Trophoblast cell (in vitro differentiated cells and primary cell): ENCODE measurements around the gene PLXDC2.

Source experiments
- DNase-seq, 2 donors: peaks; one replicate each; pipeline ENCODE4 v3.0.0-alpha.2; 2016
- H2AFZ ChIP-seq: 2 replicates; pipeline ENCODE4 v1.6.1; 2013; ENCODE audit warnings: low read length, moderate library complexity, mild to moderate bottlenecking; ENCODE audit not compliant: insufficient read depth, poor library complexity
- H2AK5ac ChIP-seq: 2 replicates; pipeline ENCODE4 v1.6.1; 2013; ENCODE audit warnings: mild to moderate bottlenecking, low read length
- H2BK120ac ChIP-seq: 2 replicates; pipeline ENCODE4 v1.6.1; 2013; ENCODE audit warnings: low read length, mild to moderate bottlenecking, moderate library complexity; ENCODE audit not compliant: insufficient read depth, poor library complexity
- H2BK12ac ChIP-seq: 2 replicates; pipeline ENCODE4 v1.6.1; 2013; ENCODE audit warnings: mild to moderate bottlenecking, low read length, moderate library complexity
- H2BK5ac ChIP-seq: 2 replicates; pipeline ENCODE4 v1.6.1; 2013; ENCODE audit warnings: low read length, low read depth, moderate library complexity, mild to moderate bottlenecking; ENCODE audit not compliant: poor library complexity
- H3K14ac ChIP-seq: 2 replicates; pipeline ENCODE4 v1.6.1; 2013; ENCODE audit warnings: mild to moderate bottlenecking, low read length
- H3K18ac ChIP-seq: 2 replicates; pipeline ENCODE4 v1.6.1; 2013; ENCODE audit warnings: mild to moderate bottlenecking, low read length
- H3K23ac ChIP-seq: 2 replicates; pipeline ENCODE4 v1.6.1; 2013; ENCODE audit warnings: low read length
- H3K27ac ChIP-seq: 2 replicates; pipeline ENCODE4 v1.5.1; 2013; ENCODE audit warnings: low read depth, mild to moderate bottlenecking, inconsistent platforms, low read length, moderate library complexity
- H3K27me3 ChIP-seq: 2 replicates; pipeline ENCODE4 v1.6.1; 2013; ENCODE audit warnings: inconsistent platforms, mild to moderate bottlenecking, low read length, moderate library complexity; ENCODE audit not compliant: insufficient read depth
- H3K36me3 ChIP-seq, 2 experiments: 1 replicate in 1 of 2; 2 replicates in 1 of 2; pipeline ENCODE4 v1.6.1; 2013; ENCODE audit warnings: low read length in 2 of 2, mild to moderate bottlenecking in 2 of 2, moderate library complexity in 1 of 2; ENCODE audit not compliant: insufficient read depth in 2 of 2, control insufficient read depth in 1 of 2
- H3K4ac ChIP-seq: 2 replicates; pipeline ENCODE4 v1.6.1; 2013; ENCODE audit warnings: low read depth, mild to moderate bottlenecking, low read length, moderate library complexity
- H3K4me1 ChIP-seq, 2 experiments: 1 replicate in 1 of 2; 2 replicates in 1 of 2; pipeline ENCODE4 v1.6.1; 2013; ENCODE audit warnings: low read length in 2 of 2, mild to moderate bottlenecking in 2 of 2, moderate library complexity in 1 of 2; ENCODE audit not compliant: insufficient read depth in 2 of 2, control insufficient read depth in 1 of 2
- H3K4me2 ChIP-seq: 2 replicates; pipeline ENCODE4 v1.6.1; 2013; ENCODE audit warnings: inconsistent platforms, mild to moderate bottlenecking, low read length, moderate library complexity
- H3K4me3 ChIP-seq: 2 replicates; pipeline ENCODE4 v1.5.1; 2013; ENCODE audit warnings: mild to moderate bottlenecking, low read depth, low read length, inconsistent platforms
- H3K79me1 ChIP-seq: one replicate; pipeline ENCODE4 v1.6.1; 2013; ENCODE audit warnings: low read length
- H3K79me2 ChIP-seq: 2 replicates; pipeline ENCODE4 v1.6.1; 2013; ENCODE audit warnings: low read length, mild to moderate bottlenecking; ENCODE audit not compliant: control insufficient read depth, insufficient read depth, poor library complexity
- H3K9ac ChIP-seq: 2 replicates; pipeline ENCODE4 v1.6.1; 2013; ENCODE audit warnings: mild to moderate bottlenecking, low read length
- H3K9me3 ChIP-seq: 2 replicates; pipeline ENCODE4 v1.6.1; 2013; ENCODE audit warnings: low read depth, mild to moderate bottlenecking, control low read depth, inconsistent platforms, low read length; ENCODE audit not compliant: insufficient read depth
- H4K12ac ChIP-seq: 2 replicates; pipeline ENCODE4 v1.6.1; 2013; ENCODE audit warnings: low read depth, mild to moderate bottlenecking, low read length, moderate library complexity
- H4K8ac ChIP-seq: 2 replicates; pipeline ENCODE4 v1.6.1; 2013; ENCODE audit warnings: low read depth, mild to moderate bottlenecking, low read length, moderate library complexity
- H4K91ac ChIP-seq: one replicate; pipeline ENCODE4 v1.6.1; 2013; ENCODE audit warnings: low read depth, mild to moderate bottlenecking, low read length, moderate library complexity
- WGBS: extraction: QIAGEN DNeasy Blood & Tissue Kit; methylation state at CpG from one replicate; pipeline ENCODE4 v1.1.7; 2013; ENCODE audit warnings: missing lambda C conversion rate; ENCODE audit not compliant: insufficient read length, insufficient coverage; ENCODE audit errors: extremely low coverage; 5-methylcytosine and 5-hydroxymethylcytosine counted together

PLXDC2 gene

DNA sequence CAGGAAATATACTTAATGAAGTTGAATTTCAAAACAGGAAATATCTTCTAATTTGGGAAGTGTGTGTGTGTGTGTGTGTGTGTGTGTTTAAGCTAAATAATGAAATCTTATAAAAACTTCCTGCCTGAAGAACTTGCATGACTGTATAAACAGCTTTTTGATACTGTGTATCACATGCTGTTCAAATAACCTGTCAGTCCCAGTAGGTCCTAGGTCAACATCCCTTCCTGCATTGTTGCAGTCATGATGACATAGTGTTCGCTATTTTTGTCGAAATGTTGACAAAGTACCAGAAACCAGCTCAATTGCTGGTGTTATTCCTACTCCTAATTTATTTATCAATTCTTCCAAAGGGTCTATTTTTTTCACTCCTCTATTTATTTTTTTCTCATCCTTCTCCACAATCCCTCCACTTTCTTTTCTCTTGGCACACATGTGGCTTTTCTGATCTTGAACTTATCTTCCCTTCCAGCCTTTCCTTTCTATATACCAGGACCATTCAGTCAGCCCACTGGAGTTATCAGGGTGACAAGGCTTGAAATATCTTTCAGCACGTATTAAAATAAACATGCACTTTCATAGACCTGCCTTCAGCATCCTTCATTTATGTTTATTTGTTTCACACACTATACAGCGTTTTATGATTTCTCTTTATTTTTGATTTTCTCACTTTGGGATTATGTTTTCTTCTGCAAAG, 115.8 kb downstream of the PLXDC2 start:
- Histone ChIP-seq H4K91ac (no peak overlapping the region), H3K4me2 (no peak overlapping the region), H4K8ac (no peak overlapping the region), H3K4me1 (no peaks in the 10 kb centered on the region), H3K18ac (no peak overlapping the region), H3K9me3 (no peaks in the 10 kb centered on the region), H2BK5ac (no peak overlapping the region), H2BK12ac (no peak overlapping the region), H2AK5ac (no peak overlapping the region), H3K36me3 (no peaks in the 10 kb centered on the region), H3K79me1 (no peaks in the 10 kb centered on the region), H3K14ac (no peak overlapping the region), H3K9ac (no peak overlapping the region), H3K4me3 (no peak overlapping the region), H4K12ac (no peak overlapping the region), H2AFZ (no peak overlapping the region), H3K27me3 (no peaks in the 10 kb centered on the region), H3K27ac (no peak overlapping the region), H3K23ac (no peak overlapping the region), H2BK120ac (no peak overlapping the region), H3K4ac (no peak overlapping the region), H3K79me2 (no peaks in the 10 kb centered on the region)
- no peak for DNase-seq
- no CpG with 5 or more reads among the region's 4 CpGs for WGBS

- H3K9me3 ChIP-seq: no peaks in the 10 kb centered on the region
- H3K14ac ChIP-seq: no peak overlapping the region
- H2BK5ac ChIP-seq: no peak overlapping the region
- no peaks in the 10 kb centered on the region for H3K79me2 ChIP-seq
- no peak overlapping the region for H3K27ac ChIP-seq
- no peak overlapping the region for H3K4ac ChIP-seq
- H3K18ac ChIP-seq: no peak overlapping the region
- H2BK12ac ChIP-seq: no peak overlapping the region
- no peak overlapping the region for H2AK5ac ChIP-seq
- H3K4me2 ChIP-seq: no peak overlapping the region
- H3K36me3 ChIP-seq: no peaks in the 10 kb centered on the region
- H3K79me1 ChIP-seq: no peaks in the 10 kb centered on the region
- H3K9ac ChIP-seq: no peak overlapping the region
- H4K91ac ChIP-seq: no peak overlapping the region
- H4K8ac ChIP-seq: no peak overlapping the region
- H3K27me3 ChIP-seq: no peaks in the 10 kb centered on the region
- DNase-seq: no peak
- no peak overlapping the region for H4K12ac ChIP-seq
- no peak overlapping the region for H3K23ac ChIP-seq
- no peak overlapping the region for H3K4me3 ChIP-seq
- no CpG with 5 or more reads among the region's 5 CpGs for WGBS
- H3K4me1 ChIP-seq: no peaks in the 10 kb centered on the region
- no peak overlapping the region for H2AFZ ChIP-seq
- no peak overlapping the region for H2BK120ac ChIP-seq
Measured at GRCh38 chr10:19932806-19933371, 116.7 kb downstream of the PLXDC2 start.

DNA sequence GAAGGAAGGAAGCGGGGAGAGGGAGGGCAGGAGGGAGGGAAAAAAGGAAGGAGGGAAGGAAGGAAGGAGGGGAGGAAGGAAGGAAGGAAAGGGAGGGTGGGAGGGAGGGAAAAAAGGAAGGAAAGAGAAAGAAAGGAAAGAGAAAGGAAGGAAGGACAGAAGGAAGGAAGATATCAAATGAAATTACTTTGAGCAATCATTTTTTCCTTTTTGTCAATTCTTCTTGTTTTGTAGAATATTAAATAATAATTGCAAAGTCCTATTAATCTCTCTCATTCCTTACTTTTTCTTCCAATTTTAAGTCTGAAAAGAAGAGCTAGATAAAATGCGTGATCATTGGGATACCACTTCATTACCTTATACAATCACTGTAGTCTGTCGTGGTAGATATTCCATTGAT, 117.5 kb downstream of the PLXDC2 start:
- no CpG with 5 or more reads among the region's 3 CpGs for WGBS
- Histone ChIP-seq H3K14ac (no peak overlapping the region), H2BK120ac (no peak overlapping the region), H4K91ac (no peak overlapping the region), H3K9ac (no peak overlapping the region), H3K79me1 (no peaks in the 10 kb centered on the region), H3K27me3 (no peaks in the 10 kb centered on the region), H3K4me3 (no peak overlapping the region), H2BK12ac (no peak overlapping the region), H4K8ac (no peak overlapping the region), H2BK5ac (no peak overlapping the region), H4K12ac (no peak overlapping the region), H3K23ac (no peak overlapping the region), H2AFZ (no peak overlapping the region), H3K79me2 (no peaks in the 10 kb centered on the region), H3K9me3 (no peaks in the 10 kb centered on the region), H3K4ac (no peak overlapping the region), H3K18ac (no peak overlapping the region), H3K4me2 (no peak overlapping the region), H2AK5ac (no peak overlapping the region), H3K27ac (no peak overlapping the region), H3K4me1 (no peaks in the 10 kb centered on the region), H3K36me3 (no peaks in the 10 kb centered on the region)
- DNase-seq: no peak

DNA sequence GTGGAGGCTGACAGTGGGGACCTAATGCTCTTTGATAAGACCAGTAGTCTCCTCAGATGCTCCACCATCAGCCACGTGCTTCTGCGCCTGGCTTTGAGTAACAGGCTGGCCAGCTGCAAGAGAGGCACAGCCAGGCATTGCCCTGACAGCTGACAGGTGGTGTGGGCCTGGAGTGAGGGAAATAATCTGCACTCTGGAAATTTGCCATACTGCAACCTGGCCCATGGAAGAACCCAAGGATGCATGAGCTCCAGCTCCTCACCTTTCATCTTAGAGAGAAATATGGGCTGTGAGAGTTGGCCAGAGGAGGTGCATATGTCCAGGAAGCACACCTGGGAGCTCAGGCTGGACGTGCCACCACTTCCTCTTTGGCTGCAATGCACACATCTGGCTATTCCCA, 118.9 kb downstream of the PLXDC2 start:
- H3K27ac ChIP-seq: no peak overlapping the region
- no peaks in the 10 kb centered on the region for H3K36me3 ChIP-seq
- no peak overlapping the region for H2AFZ ChIP-seq
- H3K27me3 ChIP-seq: no peaks in the 10 kb centered on the region
- no peak overlapping the region for H3K4me2 ChIP-seq
- H3K18ac ChIP-seq: no peak overlapping the region
- no peak overlapping the region for H2BK5ac ChIP-seq
- no peak overlapping the region for H2BK120ac ChIP-seq
- H3K9ac ChIP-seq: no peak overlapping the region
- H2AK5ac ChIP-seq: no peak overlapping the region
- no peaks in the 10 kb centered on the region for H3K79me1 ChIP-seq
- H2BK12ac ChIP-seq: no peak overlapping the region
- H4K91ac ChIP-seq: no peak overlapping the region
- H3K79me2 ChIP-seq: no peaks in the 10 kb centered on the region
- no peak overlapping the region for H4K8ac ChIP-seq
- no peak overlapping the region for H3K4me3 ChIP-seq
- H3K9me3 ChIP-seq: no peaks in the 10 kb centered on the region
- WGBS: no CpG with 5 or more reads among the region's 3 CpGs
- peak overlapping the region; percentile 68 for H3K23ac ChIP-seq
- DNase-seq: no peak
- H3K14ac ChIP-seq: no peak overlapping the region
- no peaks in the 10 kb centered on the region for H3K4me1 ChIP-seq
- H4K12ac ChIP-seq: no peak overlapping the region
- no peak overlapping the region for H3K4ac ChIP-seq
